ENCODE measurements around the gene AMMECR1L. TPM values are rescaled to one million over a fixed set of nuclear protein-coding genes. Genes with fewer than 3 reads are reported as not detected.

The AMMECR1L gene
- total and polyA plus RNA-seq, 2 experiments from 2014 or later: 7.8 to 17.7 TPM

GRCh38 chr2:127888772-127889171, 3.0 kb upstream of the AMMECR1L start:
- peaks cover 4% of the 10 kb centered on the region for H3K36me3 ChIP-seq (ENCODE audit: insufficient read depth)
- no peak overlapping the region for H3K27ac ChIP-seq (ENCODE audit: low read depth)
- DNase-seq (ENCODE audit: low spot score) (no peak), ATAC-seq (no peak)
- Mint-ChIP-seq H3K27me3 (ENCODE audit: insufficient read depth, low read depth, poor library complexity) (no peaks in the 10 kb centered on the region), H3K4me3 (no peak overlapping the region), H3K27ac (no peak overlapping the region), H3K4me1 (peaks cover 35% of the 10 kb centered on the region), H3K9me3 (no peaks in the 10 kb centered on the region; the same call in 2 of the 3 replicates), H3K36me3 (ENCODE audit: low read depth) (peaks cover 12% of the 10 kb centered on the region)
- H2AFZ ChIP-seq: no peak overlapping the region
- H4K20me1 ChIP-seq (replicated peaks; ENCODE audit: insufficient read depth): peaks cover 11% of the 10 kb centered on the region
- peaks cover 28% of the 10 kb centered on the region for H3K79me2 ChIP-seq (replicated peaks; ENCODE audit: insufficient read depth)
- no peaks in the 10 kb centered on the region for H3K27me3 ChIP-seq (ENCODE audit: insufficient read depth)
- H3K4me3 ChIP-seq: no peak overlapping the region
- TF ChIP-seq ZNF331 (CRISPR knock-in tag; IDR thresholded peaks at IDR 0.05; ENCODE audit: low read depth) (no peak), EZH2phosphoT487 (IDR thresholded peaks at IDR 0.05; ENCODE audit: unreplicated experiment) (no peak), NANOG (IDR thresholded peaks at IDR 0.05; ENCODE audit: borderline replicate concordance) (no peak), ZNF462 (CRISPR knock-in tag; IDR thresholded peaks at IDR 0.05) (no peak), POLR2AphosphoS5 (IDR thresholded peaks at IDR 0.05; ENCODE audit: low read depth) (no peak), ZNF114 (CRISPR knock-in tag; IDR thresholded peaks at IDR 0.05) (no peak), REST (IDR thresholded peaks at IDR 0.05; ENCODE audit: unreplicated experiment) (no peak), JUNB (IDR thresholded peaks at IDR 0.05; ENCODE audit: unreplicated experiment) (no peak), ETS1 (IDR thresholded peaks at IDR 0.05) (no peak)
- TF ChIP-seq, protein P1, sequence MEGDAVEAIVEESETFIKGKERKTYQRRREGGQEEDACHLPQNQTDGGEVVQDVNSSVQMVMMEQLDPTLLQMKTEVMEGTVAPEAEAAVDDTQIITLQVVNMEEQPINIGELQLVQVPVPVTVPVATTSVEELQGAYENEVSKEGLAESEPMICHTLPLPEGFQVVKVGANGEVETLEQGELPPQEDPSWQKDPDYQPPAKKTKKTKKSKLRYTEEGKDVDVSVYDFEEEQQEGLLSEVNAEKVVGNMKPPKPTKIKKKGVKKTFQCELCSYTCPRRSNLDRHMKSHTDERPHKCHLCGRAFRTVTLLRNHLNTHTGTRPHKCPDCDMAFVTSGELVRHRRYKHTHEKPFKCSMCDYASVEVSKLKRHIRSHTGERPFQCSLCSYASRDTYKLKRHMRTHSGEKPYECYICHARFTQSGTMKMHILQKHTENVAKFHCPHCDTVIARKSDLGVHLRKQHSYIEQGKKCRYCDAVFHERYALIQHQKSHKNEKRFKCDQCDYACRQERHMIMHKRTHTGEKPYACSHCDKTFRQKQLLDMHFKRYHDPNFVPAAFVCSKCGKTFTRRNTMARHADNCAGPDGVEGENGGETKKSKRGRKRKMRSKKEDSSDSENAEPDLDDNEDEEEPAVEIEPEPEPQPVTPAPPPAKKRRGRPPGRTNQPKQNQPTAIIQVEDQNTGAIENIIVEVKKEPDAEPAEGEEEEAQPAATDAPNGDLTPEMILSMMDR (conservative IDR thresholded peaks at IDR 0.05; ENCODE audit: low read depth in 2 of 2): no peak
- 0 out of 2 replicates have a peak, but pooled peaks cover 4% of the 10 kb centered on the region for H3K9me2 ChIP-seq (ENCODE audit: insufficient read depth)
- peaks cover 24% of the 10 kb centered on the region for H3K4me1 ChIP-seq (ENCODE audit: insufficient read depth)
- no peak overlapping the region for H3K4me2 ChIP-seq
- peaks cover 11% of the 10 kb centered on the region; the same call in 1 of the 2 replicates for H3F3A ChIP-seq (replicated peaks; ENCODE audit: low read depth)
